Thyroid gland (tissue), 4 donors: ENCODE results near the gene PCYT2.

Experiments
- POLR2A ChIP-seq, 2 donors: fragments of 450-650 bp; IDR thresholded peaks; one replicate each; pipeline ENCODE4 v1.6.1; 2017; ENCODE audit warnings: antibody characterized with exemption in 2 of 2, mild to moderate bottlenecking in 2 of 2, moderate library complexity in 1 of 2
- TF ChIP-seq, protein P1 (sequence below), 6 experiments: fragments of 200-600 bp in 3 of 6; fragments of 450-650 bp in 3 of 6; sonication (generic) in 3 of 6; IDR thresholded peaks; one replicate each; pipeline ENCODE4 v1.5.1; 2016 to 2019; ENCODE audit warnings: antibody characterized with exemption in 6 of 6, mild to moderate bottlenecking in 2 of 6, inconsistent platforms in 1 of 6, moderate library complexity in 1 of 6

DNA sequence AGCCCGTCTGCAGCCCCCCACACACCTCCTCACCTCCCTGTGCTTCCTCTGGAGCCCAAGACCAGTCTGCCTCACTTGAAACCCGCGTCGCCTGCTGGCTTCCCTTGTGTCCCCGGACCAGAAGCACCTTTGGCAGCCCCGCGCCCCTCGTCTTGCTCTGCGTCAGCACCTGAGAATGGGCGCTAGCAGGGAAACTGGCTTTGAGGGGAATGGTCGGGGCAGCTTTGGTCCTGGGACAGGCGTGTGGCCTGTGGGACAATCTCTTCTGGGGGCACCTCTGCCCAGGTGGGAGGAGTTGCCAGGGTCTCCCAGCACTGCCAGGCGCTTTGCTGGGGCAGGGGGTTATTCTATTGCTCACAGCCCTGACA lies 20.0 kb upstream of the PCYT2 start:
- no peak for TF ChIP-seq POLR2A (IDR thresholded peaks at IDR 0.05)
- TF ChIP-seq, protein P1, sequence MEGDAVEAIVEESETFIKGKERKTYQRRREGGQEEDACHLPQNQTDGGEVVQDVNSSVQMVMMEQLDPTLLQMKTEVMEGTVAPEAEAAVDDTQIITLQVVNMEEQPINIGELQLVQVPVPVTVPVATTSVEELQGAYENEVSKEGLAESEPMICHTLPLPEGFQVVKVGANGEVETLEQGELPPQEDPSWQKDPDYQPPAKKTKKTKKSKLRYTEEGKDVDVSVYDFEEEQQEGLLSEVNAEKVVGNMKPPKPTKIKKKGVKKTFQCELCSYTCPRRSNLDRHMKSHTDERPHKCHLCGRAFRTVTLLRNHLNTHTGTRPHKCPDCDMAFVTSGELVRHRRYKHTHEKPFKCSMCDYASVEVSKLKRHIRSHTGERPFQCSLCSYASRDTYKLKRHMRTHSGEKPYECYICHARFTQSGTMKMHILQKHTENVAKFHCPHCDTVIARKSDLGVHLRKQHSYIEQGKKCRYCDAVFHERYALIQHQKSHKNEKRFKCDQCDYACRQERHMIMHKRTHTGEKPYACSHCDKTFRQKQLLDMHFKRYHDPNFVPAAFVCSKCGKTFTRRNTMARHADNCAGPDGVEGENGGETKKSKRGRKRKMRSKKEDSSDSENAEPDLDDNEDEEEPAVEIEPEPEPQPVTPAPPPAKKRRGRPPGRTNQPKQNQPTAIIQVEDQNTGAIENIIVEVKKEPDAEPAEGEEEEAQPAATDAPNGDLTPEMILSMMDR (IDR thresholded peaks at IDR 0.05): no peak
